GM19239 (cell line): ENCODE data around the gene IRX5.
A peak's percentile ranks its signal among the peaks of the same experiment; 100 is the strongest.

Experiments
- DNase-seq: peaks from one replicate; pipeline ENCODE4 v3.0.0; 2011; ENCODE audit warnings: low spot score; ENCODE audit not compliant: insufficient read length
- FAIRE-seq: peaks from 2 replicates; lab custom pipeline; 2011; peaks lifted over from hg19 to GRCh38; lab: Jason Lieb, UNC

Gene IRX5

GRCh38 chr16:54929090-54930004, 1.3 kb upstream of the IRX5 start:
- FAIRE-seq (peak; percentile 4), DNase-seq (peak; percentile 85)

GRCh38 chr16:54930869-54931119, 129 bp downstream of the IRX5 start:
- FAIRE-seq (no peak), DNase-seq (no peak)

- no peak for FAIRE-seq
- no peak for DNase-seq
Observed at GRCh38 chr16:54931120-54932014, 702 bp downstream of the IRX5 start.

GRCh38 chr16:54932021-54932660, 1.5 kb downstream of the IRX5 start:
- DNase-seq, result no peak
- FAIRE-seq, result no peak

- DNase-seq, result no peak
- FAIRE-seq, result no peak
Observed at GRCh38 chr16:54932737-54933254, 2.1 kb downstream of the IRX5 start.

GRCh38 chr16:54933281-54934011, 2.8 kb downstream of the IRX5 start:
- FAIRE-seq (no peak), DNase-seq (no peak)

- no peak for FAIRE-seq
- no peak for DNase-seq
Observed at GRCh38 chr16:54934481-54935265, 4.0 kb downstream of the IRX5 start.

- DNase-seq, result no peak
- FAIRE-seq, result no peak
Observed at GRCh38 chr16:54935266-54935968, 4.8 kb downstream of the IRX5 start.

- FAIRE-seq, result no peak
Observed at GRCh38 chr16:54936201-54936978, 5.7 kb downstream of the IRX5 start.

GRCh38 chr16:54936979-54937670, 6.5 kb downstream of the IRX5 start:
- no peak for FAIRE-seq
- no peak for DNase-seq

More at GRCh38 chr16:54936201-54936978, 5.7 kb downstream of the IRX5 start:
- DNase-seq, result no peak

GRCh38 chr16:54937671-54938211, 7.1 kb downstream of the IRX5 start:
- FAIRE-seq (no peak), DNase-seq (no peak)

GRCh38 chr16:54938212-54939028, 7.8 kb downstream of the IRX5 start:
- FAIRE-seq (no peak), DNase-seq (no peak)

- DNase-seq (no peak), FAIRE-seq (no peak)
Observed at GRCh38 chr16:54939029-54939346, 8.3 kb downstream of the IRX5 start.

GRCh38 chr16:54939510-54940278, 9.0 kb downstream of the IRX5 start:
- DNase-seq, result no peak
- FAIRE-seq, result no peak

- no peak for FAIRE-seq
- no peak for DNase-seq
Observed at GRCh38 chr16:54940279-54940604, 9.6 kb downstream of the IRX5 start.
